Tibial nerve (tissue), 4 donors: Measurements from ENCODE around the gene ATXN7L1.

ENCODE experiments used
- CTCF ChIP-seq, 5 experiments: fragments of 200-600 bp in 3 of 5; fragments of 450-650 bp in 2 of 5; sonication (generic) in 3 of 5; IDR thresholded peaks; one replicate each; pipeline ENCODE4 v1.5.1; 2016 to 2019; ENCODE audit warnings: antibody characterized with exemption in 5 of 5, mild to moderate bottlenecking in 3 of 5, moderate library complexity in 2 of 5
- EP300 ChIP-seq, 2 donors: sonication (generic); formaldehyde crosslinking; IDR thresholded peaks; one replicate each; pipeline ENCODE4 v1.6.1; 2017; ENCODE audit warnings: antibody characterized with exemption in 2 of 2, mild to moderate bottlenecking in 1 of 2
- POLR2A ChIP-seq, 2 donors: fragments of 450-650 bp; IDR thresholded peaks; one replicate each; pipeline ENCODE4 v1.6.1; 2017; ENCODE audit warnings: antibody characterized with exemption in 2 of 2, mild to moderate bottlenecking in 2 of 2, moderate library complexity in 2 of 2

- no peak for TF ChIP-seq CTCF (IDR thresholded peaks at IDR 0.05)
- TF ChIP-seq POLR2A (IDR thresholded peaks at IDR 0.05) = no peak
- TF ChIP-seq EP300 (IDR thresholded peaks at IDR 0.05) = no peak
These were observed 65.8 kb downstream of the ATXN7L1 start for GRCh38 chr7:105810556-105810955.
